ENCODE results near the gene SPOCD1. TPM values are rescaled to one million over a fixed set of nuclear protein-coding genes. Genes with fewer than 3 reads are reported as not detected.
A peak's percentile ranks its signal among the peaks of the same experiment; 100 is the strongest.
"Not testable (repeated sequence)": the region's sequence is repeated elsewhere in the genome, so short reads cannot be mapped to it uniquely, and the experiment has no call there.

The SPOCD1 gene
- total RNA-seq, 1 donor from 2014 or later: 0.19 TPM

- intact Hi-C loops (cut with DNase I): no loop called here
- DNase-seq (ENCODE audit: low spot score): no peak
These were observed 15.9 kb upstream of the SPOCD1 start for GRCh38 chr1:31831397-31832378.

GRCh38 chr1:31830511-31830910 lies 14.7 kb upstream of the SPOCD1 start:
- intact Hi-C loops (cut with DNase I): no loop called here
- no peak for DNase-seq (ENCODE audit: low spot score)

GRCh38 chr1:31830065-31830464 lies 14.2 kb upstream of the SPOCD1 start:
- intact Hi-C loops (cut with DNase I): no loop called here
- DNase-seq (ENCODE audit: low spot score): no peak

GRCh38 chr1:31828926-31829690 lies 13.3 kb upstream of the SPOCD1 start:
- DNase-seq (ENCODE audit: low spot score): no peak
- intact Hi-C loops (cut with DNase I): no loop called here

- no peak for DNase-seq (ENCODE audit: low spot score)
These were observed 12.5 kb upstream of the SPOCD1 start for GRCh38 chr1:31828341-31828740.

GRCh38 chr1:31823780-31824179 lies 8.0 kb upstream of the SPOCD1 start:
- intact Hi-C loops (cut with DNase I): no loop called here
- DNase-seq (ENCODE audit: low spot score): no peak

More at GRCh38 chr1:31828341-31828740, 12.5 kb upstream of the SPOCD1 start:
- intact Hi-C loops (cut with DNase I): no loop called here

GRCh38 chr1:31822766-31823165 lies 6.9 kb upstream of the SPOCD1 start:
- intact Hi-C loops (cut with DNase I): no loop called here
- no peak for DNase-seq (ENCODE audit: low spot score)

- intact Hi-C loops (cut with DNase I): not testable (repeated sequence)
- DNase-seq (ENCODE audit: low spot score): peak; percentile 9
These were observed 4.4 kb upstream of the SPOCD1 start for GRCh38 chr1:31820196-31820595.

GRCh38 chr1:31818206-31818605 lies 2.4 kb upstream of the SPOCD1 start:
- no peak for DNase-seq (ENCODE audit: low spot score)
- intact Hi-C loops (cut with DNase I): no loop called here

GRCh38 chr1:31816947-31817346 lies 1.1 kb upstream of the SPOCD1 start:
- intact Hi-C loops (cut with DNase I): not testable (repeated sequence)
- peak; percentile 22 for DNase-seq (ENCODE audit: low spot score)

GRCh38 chr1:31816501-31816900 lies 679 bp upstream of the SPOCD1 start:
- DNase-seq (ENCODE audit: low spot score); intact Hi-C loops (cut with DNase I): not testable (repeated sequence)

GRCh38 chr1:31815307-31815645 lies 546 bp downstream of the SPOCD1 start:
- intact Hi-C loops (cut with DNase I): no loop called here
- peak; percentile 35 for DNase-seq (ENCODE audit: low spot score)

- intact Hi-C loops (cut with DNase I): no loop called here
- peak; percentile 29 for DNase-seq (ENCODE audit: low spot score)
These were observed 1.1 kb downstream of the SPOCD1 start for GRCh38 chr1:31814631-31815306.

- intact Hi-C loops (cut with DNase I): no loop called here
- peak; percentile 39 for DNase-seq (ENCODE audit: low spot score)
These were observed 1.7 kb downstream of the SPOCD1 start for GRCh38 chr1:31814041-31814511.

- intact Hi-C loops (cut with DNase I): no loop called here
- DNase-seq (ENCODE audit: low spot score): peak; percentile 5
These were observed 3.5 kb downstream of the SPOCD1 start for GRCh38 chr1:31812158-31812829.

GRCh38 chr1:31811605-31812004 lies 4.2 kb downstream of the SPOCD1 start:
- DNase-seq (ENCODE audit: low spot score): peak; percentile 29
- intact Hi-C loops (cut with DNase I): no loop called here

GRCh38 chr1:31809698-31810097 lies 6.1 kb downstream of the SPOCD1 start:
- intact Hi-C loops (cut with DNase I): no loop called here
- DNase-seq (ENCODE audit: low spot score): peak; percentile 38

GRCh38 chr1:31807273-31808048 lies 8.4 kb downstream of the SPOCD1 start:
- no peak for DNase-seq (ENCODE audit: low spot score)
- intact Hi-C loops (cut with DNase I): no loop called here

GRCh38 chr1:31805318-31805717 lies 10.5 kb downstream of the SPOCD1 start:
- DNase-seq (ENCODE audit: low spot score): peak; percentile 35
- intact Hi-C loops (cut with DNase I): no loop called here
